K562 treated with DMSO at 1 percent for 12 hours (cell line): ENCODE results near the gene SIX6. TPM values are rescaled to one million over a fixed set of nuclear protein-coding genes. Genes with fewer than 3 reads are reported as not detected.

ENCODE experiments used
- total RNA-seq: library from RNA; unstranded; fragments of 300-600 nt; gene quantifications from 2 replicates; pipeline ENCODE4 v1.2.3, GENCODE V29; 2022; ENCODE audit not compliant: insufficient read depth

Gene SIX6
- total RNA-seq: not detected in 2 replicates

GRCh38 chr14:60508707-60509437 lies at the start of gene SIX6:
Gene SIX6 (plus strand): TSS chr14:60509146. CDS start chr14:60509399, 253 bp downstream.

GRCh38 chr14:60485598-60486251 lies 23.2 kb upstream of the SIX6 start, which contains the start of gene C14orf39:
Gene C14orf39 (minus strand): TSS chr14:60486063. CDS start chr14:60485078, 985 bp downstream.

Other genes with a start within 250 kb of the SIX6 start
- 0.57 TPM in 1 of 2 replicates, not detected in the other for gene C14orf39, start 23.1 kb upstream of the SIX6 start, total RNA-seq
- gene SIX1, start 140.3 kb downstream of the SIX6 start, total RNA-seq: 0.41 TPM in 1 of 2 replicates, not detected in the other
- 0.64 and 4.9 TPM in 2 replicates for gene SIX4, start 215.2 kb downstream of the SIX6 start, total RNA-seq
- gene MNAT1, start 225.6 kb downstream of the SIX6 start, total RNA-seq: 25.4 and 31.0 TPM in 2 replicates